Stimulated activated CD8-positive, alpha-beta memory T cell treated with anti-CD3 and anti-CD28 coated beads, Interleukin-2, amount 100 ng/mL, for 48 hours (primary cell): ENCODE data around the gene HSD17B2.

ENCODE experiments used
- DNase-seq, 2 donors: peaks; one replicate each; pipeline ENCODE4 v3.0.0-alpha.2; 2020; ENCODE audit warnings: low read depth in 2 of 2

HSD17B2 gene

GRCh38 chr16:82047787-82048186, 12.7 kb downstream of the HSD17B2 start:
- no peak for DNase-seq

- no peak for DNase-seq
Observed at GRCh38 chr16:82049484-82049883, 14.4 kb downstream of the HSD17B2 start.

- DNase-seq: no peak
Observed at GRCh38 chr16:82050506-82050905, 15.5 kb downstream of the HSD17B2 start.

- DNase-seq: no peak
Observed at GRCh38 chr16:82050909-82051357, 15.9 kb downstream of the HSD17B2 start.

GRCh38 chr16:82051656-82052055, 16.6 kb downstream of the HSD17B2 start:
- DNase-seq: no peak

- DNase-seq: no peak
Observed at GRCh38 chr16:82055117-82055516, 20.1 kb downstream of the HSD17B2 start.

- DNase-seq: no peak
Observed at GRCh38 chr16:82055728-82056549, 20.9 kb downstream of the HSD17B2 start.

- no peak for DNase-seq
Observed at GRCh38 chr16:82056550-82056896, 21.5 kb downstream of the HSD17B2 start.

- DNase-seq: no peak
Observed at GRCh38 chr16:82059161-82059982, 24.3 kb downstream of the HSD17B2 start.

GRCh38 chr16:82059983-82060421, 24.9 kb downstream of the HSD17B2 start:
- DNase-seq: no peak

- DNase-seq: no peak
Observed at GRCh38 chr16:82061861-82062525, 26.9 kb downstream of the HSD17B2 start.

- no peak for DNase-seq
Observed at GRCh38 chr16:82062645-82063058, 27.6 kb downstream of the HSD17B2 start.

GRCh38 chr16:82063456-82064082, 28.5 kb downstream of the HSD17B2 start:
- no peak for DNase-seq

GRCh38 chr16:82067042-82067803, 32.2 kb downstream of the HSD17B2 start:
- DNase-seq: no peak

GRCh38 chr16:82067804-82068325, 32.8 kb downstream of the HSD17B2 start:
- no peak for DNase-seq

- DNase-seq: no peak
Observed at GRCh38 chr16:82070656-82071369, 35.8 kb downstream of the HSD17B2 start.

GRCh38 chr16:82071421-82071820, 36.4 kb downstream of the HSD17B2 start:
- no peak for DNase-seq

GRCh38 chr16:82072313-82072712, 37.3 kb downstream of the HSD17B2 start:
- no peak for DNase-seq

GRCh38 chr16:82074019-82074558, 39.0 kb downstream of the HSD17B2 start:
- DNase-seq: no peak

- no peak for DNase-seq
Observed at GRCh38 chr16:82078125-82078524, 43.1 kb downstream of the HSD17B2 start.
